HUDEP-2 (cell line): ENCODE measurements around the gene EIF3I.

ENCODE experiments used
- DNase-seq, 76 experiments: peaks; one replicate each; lab custom pipeline; 2025; ENCODE audit not compliant: unreplicated experiment in 76 of 76; lab: John Stamatoyannopoulos, UW

EIF3I gene

DNA sequence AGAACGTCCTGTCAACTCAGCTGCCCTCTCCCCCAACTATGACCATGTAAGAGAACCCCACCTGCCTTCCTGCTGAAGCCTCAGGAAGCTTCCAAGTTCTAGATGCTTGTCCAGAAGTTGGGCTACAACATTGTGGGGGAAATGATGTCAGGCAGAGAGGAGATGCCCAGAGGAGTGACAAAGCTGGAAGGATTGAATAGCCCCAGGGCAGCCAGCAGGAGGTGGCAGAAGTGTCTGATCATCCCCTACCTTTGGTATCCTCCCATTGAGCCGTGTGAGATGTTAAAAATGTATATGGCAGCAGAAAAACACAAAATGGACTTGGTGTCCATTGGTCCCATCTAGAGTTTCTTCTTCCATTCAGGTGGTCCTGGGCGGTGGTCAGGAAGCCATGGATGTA lies 6.6 kb downstream of the EIF3I start:
- no peak for DNase-seq

DNA sequence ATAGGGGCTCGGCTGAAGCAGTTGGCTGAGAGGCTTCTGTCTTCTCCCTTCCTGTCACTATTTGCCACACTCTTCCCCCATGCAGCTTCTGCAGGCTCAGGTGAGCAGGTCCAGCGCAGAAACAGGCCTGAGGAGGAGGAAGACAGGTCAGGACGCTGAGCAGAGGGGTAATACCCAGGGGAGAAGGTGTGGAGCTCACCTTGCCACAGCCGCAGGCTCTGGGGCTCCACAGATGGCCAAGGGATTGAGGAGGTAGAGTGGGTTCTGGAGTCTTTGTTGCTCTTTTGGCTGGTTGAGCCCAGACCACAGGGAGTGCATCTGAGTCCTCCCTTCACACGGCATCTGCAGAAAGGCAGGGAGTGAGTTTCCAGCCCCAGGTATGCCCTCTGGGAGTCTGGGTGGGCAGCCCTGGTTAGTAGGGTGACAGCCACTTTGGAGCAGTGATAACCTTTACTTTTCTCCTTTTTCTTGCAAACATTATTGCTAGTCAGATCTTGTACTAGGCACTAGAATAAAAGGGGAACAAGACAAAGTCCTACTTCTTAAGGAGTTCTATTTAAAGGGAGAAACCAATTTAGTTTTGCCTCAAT lies 9.7 kb downstream of the EIF3I start:
- DNase-seq: no peak

- no peak for DNase-seq
Observed at GRCh38 chr1:32232558-32233304, 10.5 kb downstream of the EIF3I start.

GRCh38 chr1:32234792-32235191 lies 12.6 kb downstream of the EIF3I start:
- no peak for DNase-seq

GRCh38 chr1:32239337-32239736 lies 17.1 kb downstream of the EIF3I start:
- DNase-seq: no peak

DNA sequence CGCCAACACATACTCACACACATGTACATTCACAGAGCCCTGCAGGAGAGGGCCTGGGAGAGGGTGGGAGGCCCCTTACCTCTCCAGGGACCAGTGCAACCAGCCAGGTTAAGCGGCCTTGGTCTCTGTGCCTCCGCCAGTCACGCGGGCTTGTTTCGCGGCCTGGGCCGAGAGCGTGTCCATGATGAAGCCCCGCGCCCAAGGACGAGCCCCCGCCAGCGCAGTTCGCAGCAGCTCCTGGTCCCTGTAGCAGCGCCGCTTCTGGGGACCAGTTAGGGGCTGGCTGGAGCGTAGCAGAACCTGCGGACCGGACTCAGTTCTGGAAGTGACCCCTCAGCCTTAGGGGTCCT lies 17.6 kb downstream of the EIF3I start:
- no peak for DNase-seq

DNA sequence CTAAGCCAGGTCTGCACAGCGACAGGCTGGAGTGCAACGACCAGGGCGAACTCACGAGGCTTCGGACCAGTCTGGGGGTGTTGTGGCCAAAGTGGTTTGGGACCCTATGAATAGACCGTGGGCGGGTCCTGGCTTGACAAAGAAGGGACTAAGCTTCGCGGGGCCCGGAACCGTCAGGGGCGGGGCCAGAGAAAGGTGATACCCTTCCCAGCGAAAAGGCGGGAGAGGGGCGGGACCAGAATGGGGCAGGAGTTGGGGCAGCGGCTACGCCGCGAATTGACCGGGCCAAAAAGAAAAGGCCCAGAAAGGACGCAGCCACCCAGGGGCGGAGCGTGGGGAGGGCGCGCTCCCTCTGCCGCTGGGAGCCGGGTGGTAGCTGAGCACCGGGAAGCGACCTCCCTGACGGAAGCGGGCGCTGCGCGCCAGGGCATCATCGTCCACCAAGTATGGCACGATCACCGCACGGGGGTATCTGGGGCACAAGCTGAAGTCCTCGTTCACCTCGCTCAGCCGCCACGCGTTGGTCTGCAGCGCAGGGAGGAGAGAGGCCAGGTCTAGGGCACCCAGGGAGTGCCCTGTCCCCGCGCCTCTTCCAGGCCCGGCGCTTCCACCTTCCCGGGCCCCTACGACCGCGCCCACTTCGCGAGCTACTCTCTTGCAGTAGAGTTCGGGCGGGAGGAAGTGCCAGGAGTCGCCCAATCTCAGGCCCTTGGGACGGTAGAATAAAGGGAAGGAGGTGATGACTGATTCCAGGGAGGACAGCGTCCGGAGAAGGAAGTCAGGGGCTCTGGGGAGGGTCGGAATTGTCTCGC lies 18.1 kb downstream of the EIF3I start:
- peak in 41 of 76 experiments; percentile 11 to 61 (median 32) for DNase-seq

- peak in 5 of 76 experiments; percentile 3 to 31 (median 9) for DNase-seq
Observed at GRCh38 chr1:32241001-32241763, 19.0 kb downstream of the EIF3I start.

- DNase-seq: peak in 2 of 76 experiments; percentile 6 to 8
Observed at GRCh38 chr1:32242341-32242851, 20.2 kb downstream of the EIF3I start.

DNA sequence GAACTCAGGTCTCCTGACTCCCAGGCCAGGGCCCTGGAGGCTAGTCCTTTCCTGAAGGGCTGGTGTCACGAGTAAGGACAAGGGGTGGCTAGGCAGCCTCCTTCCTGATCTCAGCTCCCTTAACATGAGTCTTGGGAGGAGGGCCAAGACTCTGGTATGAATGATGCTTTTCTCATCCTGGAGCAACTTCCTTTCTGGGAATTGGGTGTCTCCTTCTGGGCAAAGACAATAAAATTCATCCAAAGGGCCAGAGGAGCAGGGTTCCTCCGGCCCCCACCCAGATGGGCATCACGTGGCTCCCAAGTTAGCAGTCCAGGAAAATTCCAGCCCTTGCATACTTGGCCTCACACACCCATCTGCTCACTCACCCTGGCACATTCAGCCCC lies 24.7 kb downstream of the EIF3I start, which contains the start of gene FAM167B:
Gene FAM167B, plus strand, starts transcription at position 335 of the 386 bp plus-strand sequence. CDS start 200 bp downstream, outside the sequence.
- DNase-seq: no peak

GRCh38 chr1:32247452-32247851 lies 25.2 kb downstream of the EIF3I start:
- no peak for DNase-seq

GRCh38 chr1:32247983-32248889 lies 26.0 kb downstream of the EIF3I start:
- peak in 67 of 76 experiments; percentile 13 to 81 (median 57) for DNase-seq

GRCh38 chr1:32249831-32250525 lies 27.8 kb downstream of the EIF3I start:
- DNase-seq: no peak

DNA sequence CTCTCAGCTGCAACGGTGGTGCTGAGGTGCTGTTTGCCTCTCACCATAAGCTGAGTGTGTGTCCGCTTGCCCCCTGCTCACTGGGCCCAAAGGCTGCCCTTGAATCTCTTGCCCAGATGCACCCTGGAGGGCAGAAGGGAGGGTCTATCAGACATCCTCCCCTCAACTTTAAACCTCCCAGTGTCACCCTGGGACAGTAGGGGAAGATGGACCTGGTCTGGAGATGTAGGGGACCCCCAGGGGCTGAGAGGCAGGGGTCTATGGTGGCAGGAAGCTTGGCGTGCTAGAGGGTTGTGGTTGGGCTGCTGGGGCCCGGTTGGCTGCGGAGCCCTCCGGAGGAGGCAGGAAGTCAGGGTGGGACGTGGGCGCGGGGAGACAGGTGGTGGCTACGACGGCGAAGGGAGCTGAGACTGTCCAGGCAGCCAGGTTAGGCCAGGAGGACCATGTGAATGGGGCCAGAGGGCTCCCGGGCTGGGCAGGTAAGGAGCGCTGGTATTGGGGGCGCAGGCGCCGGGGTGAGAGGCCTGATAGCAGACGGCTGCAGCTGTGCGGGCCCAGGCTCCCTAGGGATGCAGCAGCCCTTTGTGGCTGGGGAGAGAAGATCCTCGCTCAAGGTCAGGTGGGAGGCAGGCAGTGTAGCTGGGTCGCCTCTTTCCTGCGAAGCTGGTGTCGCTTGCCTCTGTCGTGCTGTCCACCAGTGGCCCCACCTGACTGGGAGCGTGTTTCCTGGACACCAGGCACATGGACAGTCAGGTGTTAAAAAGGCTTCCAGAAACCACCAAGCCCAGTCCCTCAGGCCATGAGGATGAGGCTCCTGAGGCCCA lies 28.9 kb downstream of the EIF3I start, which contains the start of gene LCK:
Gene LCK, plus strand, starts transcription at position 373 of the 824 bp plus-strand sequence. CDS start 23,065 bp downstream, outside the sequence.
- DNase-seq: no peak

DNA sequence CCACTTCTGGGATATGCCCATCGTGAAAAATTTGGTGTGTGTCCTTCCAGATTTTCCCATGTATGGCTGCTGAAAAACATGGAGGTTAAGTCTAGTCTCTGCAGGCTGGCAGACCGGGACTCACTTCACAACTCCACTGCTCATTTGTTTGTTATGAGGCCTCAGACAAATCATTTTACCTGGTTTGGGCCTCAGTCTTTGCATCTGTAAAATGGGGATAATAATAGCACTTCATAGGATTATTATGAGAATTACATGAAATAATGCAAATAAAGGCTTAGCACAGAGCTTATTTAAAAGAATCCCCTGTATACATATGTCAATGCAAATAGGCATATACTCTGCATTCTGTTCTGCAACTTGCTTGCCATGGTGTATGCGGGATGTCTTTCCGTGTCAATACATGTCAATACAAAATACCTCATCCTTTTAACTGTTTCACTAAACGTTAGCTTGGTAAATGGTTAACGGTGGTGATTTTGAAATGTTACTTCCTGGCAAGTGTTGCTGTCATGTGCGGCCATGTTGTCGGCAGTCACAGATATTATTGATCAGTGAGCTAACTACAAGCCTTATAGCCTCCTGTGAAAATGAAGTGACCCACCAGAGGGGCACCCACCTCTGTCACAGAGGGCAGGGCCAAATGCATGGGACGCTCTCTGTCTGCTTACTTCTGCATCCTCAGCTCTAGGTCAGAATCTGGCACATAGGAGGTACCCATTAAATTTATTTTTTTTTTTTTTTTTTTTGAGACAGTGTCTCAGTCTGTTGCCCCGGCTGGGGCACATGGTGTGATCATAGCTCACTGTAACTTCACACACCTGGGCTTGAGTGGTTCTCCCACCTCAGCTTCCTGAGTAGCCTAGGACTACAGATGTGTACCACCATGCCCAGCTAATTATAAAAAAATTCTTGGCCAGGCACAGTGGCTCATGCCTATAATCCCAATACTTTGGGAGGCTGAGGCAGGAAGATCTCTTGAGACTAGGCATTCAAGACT lies 33.2 kb downstream of the EIF3I start:
- DNase-seq: no peak

DNA sequence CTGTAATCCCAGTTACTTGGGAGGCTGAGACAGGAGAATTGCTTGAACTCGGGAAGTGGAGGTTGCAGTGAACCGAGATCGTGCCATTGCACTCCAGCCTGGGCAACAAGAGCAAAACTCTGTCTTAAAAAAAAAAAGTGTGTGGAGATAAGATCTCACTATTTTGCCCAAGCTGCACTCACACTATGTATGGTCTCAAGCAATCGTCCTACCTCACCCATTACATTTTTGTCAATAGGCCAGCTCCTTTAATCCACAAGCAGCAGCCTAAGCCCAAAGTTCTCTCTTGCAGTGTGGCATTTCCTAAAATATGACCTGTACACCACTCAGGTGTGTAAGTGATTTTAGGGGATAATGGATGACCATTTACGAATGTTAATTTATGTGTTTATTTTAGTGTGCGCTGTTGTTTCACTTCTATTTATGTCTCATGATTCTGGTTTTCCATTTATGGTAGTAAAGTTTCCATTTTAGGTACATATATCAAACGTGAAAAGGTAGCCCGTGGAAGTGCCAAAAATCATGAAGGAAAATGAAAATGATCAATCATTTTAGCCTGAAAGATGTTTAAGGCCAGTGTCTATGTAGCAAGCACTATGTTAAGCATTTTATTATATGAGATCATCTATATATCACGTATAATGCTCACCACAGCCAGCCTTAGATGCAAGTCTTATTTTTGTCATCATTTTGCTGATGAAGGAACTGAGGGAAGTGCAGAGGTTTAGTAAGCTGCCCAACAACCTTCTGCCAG lies 34.4 kb downstream of the EIF3I start:
- no peak for DNase-seq
